Hepatocyte (in vitro differentiated cells): ENCODE measurements around the gene MYRF.

Source experiments
- EZH2 ChIP-seq: fragments of 200-600 bp; sonication (generic); IDR thresholded peaks from 2 replicates; pipeline ENCODE4 v1.6.1; 2016; ENCODE audit warnings: antibody characterized with exemption, mild to moderate bottlenecking, borderline replicate concordance
- EZH2phosphoT487 ChIP-seq: fragments of 200-600 bp; sonication (generic); IDR thresholded peaks from one replicate; pipeline ENCODE4 v1.6.1; 2018; ENCODE audit warnings: antibody characterized with exemption, mild to moderate bottlenecking, low read depth, moderate library complexity; ENCODE audit not compliant: unreplicated experiment, severe bottlenecking
- TF ChIP-seq, protein P1 (sequence below): fragments of 200-600 bp; sonication (generic); IDR thresholded peaks from 2 replicates; pipeline ENCODE4 v1.5.1; 2016; ENCODE audit warnings: antibody characterized with exemption, mild to moderate bottlenecking; ENCODE audit not compliant: poor library complexity

DNA sequence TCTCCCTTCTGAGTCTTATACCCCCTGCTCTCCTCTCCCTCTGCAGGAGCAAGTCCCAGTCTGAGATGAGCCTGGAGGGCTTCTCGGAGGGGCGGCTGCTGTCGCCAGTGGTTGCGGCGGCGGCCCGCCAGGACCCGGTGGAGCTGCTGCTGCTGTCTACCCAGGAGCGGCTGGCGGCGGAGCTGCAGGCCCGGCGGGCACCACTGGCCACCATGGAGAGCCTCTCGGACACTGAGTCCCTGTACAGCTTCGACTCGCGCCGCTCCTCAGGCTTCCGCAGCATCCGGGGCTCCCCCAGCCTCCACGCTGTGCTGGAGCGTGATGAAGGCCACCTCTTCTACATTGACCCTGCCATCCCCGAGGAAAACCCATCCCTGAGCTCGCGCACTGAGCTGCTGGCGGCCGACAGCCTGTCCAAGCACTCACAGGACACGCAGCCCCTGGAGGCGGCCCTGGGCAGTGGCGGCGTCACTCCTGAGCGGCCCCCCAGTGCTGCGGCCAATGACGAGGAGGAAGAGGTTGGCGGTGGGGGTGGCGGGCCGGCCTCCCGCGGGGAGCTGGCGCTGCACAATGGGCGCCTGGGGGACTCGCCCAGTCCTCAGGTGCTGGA lies 8.8 kb upstream of the MYRF start:
- TF ChIP-seq, protein P1, sequence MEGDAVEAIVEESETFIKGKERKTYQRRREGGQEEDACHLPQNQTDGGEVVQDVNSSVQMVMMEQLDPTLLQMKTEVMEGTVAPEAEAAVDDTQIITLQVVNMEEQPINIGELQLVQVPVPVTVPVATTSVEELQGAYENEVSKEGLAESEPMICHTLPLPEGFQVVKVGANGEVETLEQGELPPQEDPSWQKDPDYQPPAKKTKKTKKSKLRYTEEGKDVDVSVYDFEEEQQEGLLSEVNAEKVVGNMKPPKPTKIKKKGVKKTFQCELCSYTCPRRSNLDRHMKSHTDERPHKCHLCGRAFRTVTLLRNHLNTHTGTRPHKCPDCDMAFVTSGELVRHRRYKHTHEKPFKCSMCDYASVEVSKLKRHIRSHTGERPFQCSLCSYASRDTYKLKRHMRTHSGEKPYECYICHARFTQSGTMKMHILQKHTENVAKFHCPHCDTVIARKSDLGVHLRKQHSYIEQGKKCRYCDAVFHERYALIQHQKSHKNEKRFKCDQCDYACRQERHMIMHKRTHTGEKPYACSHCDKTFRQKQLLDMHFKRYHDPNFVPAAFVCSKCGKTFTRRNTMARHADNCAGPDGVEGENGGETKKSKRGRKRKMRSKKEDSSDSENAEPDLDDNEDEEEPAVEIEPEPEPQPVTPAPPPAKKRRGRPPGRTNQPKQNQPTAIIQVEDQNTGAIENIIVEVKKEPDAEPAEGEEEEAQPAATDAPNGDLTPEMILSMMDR, result no peak
- TF ChIP-seq EZH2, result no peak
- no peak for TF ChIP-seq EZH2phosphoT487
